SK-N-SH (cell line): ENCODE data around the gene AKAP12. TPM values are rescaled to one million over a fixed set of nuclear protein-coding genes. Genes with fewer than 3 reads are reported as not detected.

ENCODE experiments used
- NFIC ChIP-seq: IDR thresholded peaks from 2 replicates; pipeline ENCODE4 v1.4.0; 2012; ENCODE audit warnings: borderline replicate concordance
- RAD21 ChIP-seq: IDR thresholded peaks from 2 replicates; pipeline ENCODE4 v1.6.1; 2012; ENCODE audit warnings: mild to moderate bottlenecking, low read length
- REST ChIP-seq: IDR thresholded peaks from 2 replicates; pipeline ENCODE4 v1.6.1; 2012; ENCODE audit warnings: mild to moderate bottlenecking, low read depth, low read length, moderate library complexity
- polyA plus RNA-seq, 3 experiments: library from polyadenylated mRNA; depleted of rRNA; stranded (reverse); fragments of >200 nt; gene quantifications; 2 replicates each; pipeline ENCODE4 v1.2.3, GENCODE V29; 2012
- small RNA-seq, 7 experiments: library from RNA; depleted of rRNA; stranded (forward); fragments of <200 nt; gene quantifications; one replicate each; pipeline ENCODE3, GENCODE V24; 2012
- TF ChIP-seq, protein P1 (sequence below): fragments of 150-350 bp; IDR thresholded peaks from 2 replicates; pipeline ENCODE4 v1.6.1; 2016; ENCODE audit warnings: mild to moderate bottlenecking, low read depth, low read length

The AKAP12 gene
- polyA plus RNA-seq, 1 of the 3 experiments (the other 2 are of a cell fraction): 46.5 TPM

DNA sequence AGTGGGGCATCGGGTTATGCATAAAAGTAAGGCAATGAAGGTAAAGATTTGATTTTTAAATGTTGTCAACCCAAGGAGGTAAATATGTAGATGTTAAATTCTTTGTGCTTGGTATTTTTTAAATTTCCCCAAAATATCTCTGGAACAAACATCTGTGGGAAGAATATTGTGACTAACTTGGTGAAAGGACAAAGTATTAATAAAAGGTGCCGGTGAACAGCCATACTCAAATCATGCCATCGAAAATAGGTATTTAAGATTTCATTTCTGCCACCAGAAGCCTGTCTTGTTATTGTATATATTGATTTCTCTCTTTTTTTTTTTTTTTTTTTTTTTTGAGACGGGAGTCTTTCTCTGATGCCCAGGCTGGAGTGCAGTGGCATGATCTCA lies 164.1 kb downstream of the AKAP12 start (continued):
- TF ChIP-seq, protein P1, sequence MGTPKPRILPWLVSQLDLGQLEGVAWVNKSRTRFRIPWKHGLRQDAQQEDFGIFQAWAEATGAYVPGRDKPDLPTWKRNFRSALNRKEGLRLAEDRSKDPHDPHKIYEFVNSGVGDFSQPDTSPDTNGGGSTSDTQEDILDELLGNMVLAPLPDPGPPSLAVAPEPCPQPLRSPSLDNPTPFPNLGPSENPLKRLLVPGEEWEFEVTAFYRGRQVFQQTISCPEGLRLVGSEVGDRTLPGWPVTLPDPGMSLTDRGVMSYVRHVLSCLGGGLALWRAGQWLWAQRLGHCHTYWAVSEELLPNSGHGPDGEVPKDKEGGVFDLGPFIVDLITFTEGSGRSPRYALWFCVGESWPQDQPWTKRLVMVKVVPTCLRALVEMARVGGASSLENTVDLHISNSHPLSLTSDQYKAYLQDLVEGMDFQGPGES: no peak
- no peak for TF ChIP-seq REST
- TF ChIP-seq RAD21: no peak
- no peak for TF ChIP-seq NFIC

Small RNA genes within 50 kb of the gene (small RNA-seq; reads per million reads assigned to genes)
- 0 reads per million in 7 experiments for gene RF00019
- gene RNU6-1247P: 0 to 1.0 (median 0) reads per million in 7 experiments
- gene RNU6-300P: 0 reads per million in 7 experiments
- 0 to 4.5 (median 1.6) reads per million in 7 experiments for gene RNY4P20

Other genes with a start within 250 kb of the AKAP12 start
- gene ZBTB2, start 151.6 kb downstream of the AKAP12 start, polyA plus RNA-seq (2012; rRNA removed): 6.7 and 7.8 TPM in 2 replicates
- gene RMND1, start 212.2 kb downstream of the AKAP12 start, polyA plus RNA-seq (2012; rRNA removed): 14.8 and 17.9 TPM in 2 replicates